ENCODE results near the gene ACO2.

DNA sequence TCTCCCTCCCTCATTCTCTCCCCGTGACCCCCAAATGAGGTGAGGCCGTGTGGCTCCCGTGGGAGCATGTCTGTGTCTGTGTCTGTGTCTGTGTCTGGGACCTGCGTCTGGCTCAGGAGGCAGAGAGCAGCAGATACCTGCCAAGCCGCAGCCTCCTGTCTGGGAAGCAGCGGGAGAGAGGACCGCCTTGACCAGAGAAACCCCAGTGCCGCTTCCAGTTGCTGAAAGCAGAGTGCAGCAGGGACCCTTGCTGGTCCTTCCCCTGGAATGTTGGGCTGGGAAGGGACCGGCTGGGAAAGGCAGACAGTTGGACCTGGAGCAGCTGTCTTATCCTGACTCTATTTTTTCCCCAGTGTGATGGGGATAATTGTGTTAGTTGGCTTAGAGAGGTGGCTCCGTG lies 92.4 kb downstream of the ACO2 start:
- TF ChIP-seq, protein P1, sequence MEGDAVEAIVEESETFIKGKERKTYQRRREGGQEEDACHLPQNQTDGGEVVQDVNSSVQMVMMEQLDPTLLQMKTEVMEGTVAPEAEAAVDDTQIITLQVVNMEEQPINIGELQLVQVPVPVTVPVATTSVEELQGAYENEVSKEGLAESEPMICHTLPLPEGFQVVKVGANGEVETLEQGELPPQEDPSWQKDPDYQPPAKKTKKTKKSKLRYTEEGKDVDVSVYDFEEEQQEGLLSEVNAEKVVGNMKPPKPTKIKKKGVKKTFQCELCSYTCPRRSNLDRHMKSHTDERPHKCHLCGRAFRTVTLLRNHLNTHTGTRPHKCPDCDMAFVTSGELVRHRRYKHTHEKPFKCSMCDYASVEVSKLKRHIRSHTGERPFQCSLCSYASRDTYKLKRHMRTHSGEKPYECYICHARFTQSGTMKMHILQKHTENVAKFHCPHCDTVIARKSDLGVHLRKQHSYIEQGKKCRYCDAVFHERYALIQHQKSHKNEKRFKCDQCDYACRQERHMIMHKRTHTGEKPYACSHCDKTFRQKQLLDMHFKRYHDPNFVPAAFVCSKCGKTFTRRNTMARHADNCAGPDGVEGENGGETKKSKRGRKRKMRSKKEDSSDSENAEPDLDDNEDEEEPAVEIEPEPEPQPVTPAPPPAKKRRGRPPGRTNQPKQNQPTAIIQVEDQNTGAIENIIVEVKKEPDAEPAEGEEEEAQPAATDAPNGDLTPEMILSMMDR (IDR thresholded peaks at IDR 0.05), result no peak
- no peak for TF ChIP-seq POLR2A (IDR thresholded peaks at IDR 0.05)
- TF ChIP-seq POLR2AphosphoS5 (IDR thresholded peaks at IDR 0.05), result no peak
- no peak for TF ChIP-seq EP300 (IDR thresholded peaks at IDR 0.05)
